Body of pancreas (tissue), 4 donors: ENCODE measurements around the gene PYM1. TPM values are rescaled to one million over a fixed set of nuclear protein-coding genes. Genes with fewer than 3 reads are reported as not detected.

Source experiments
- ATAC-seq: fragments of 150-250 bp; one replicate; pipeline ENCODE4 v1.9.1; 2016
- DNase-seq, 4 donors: peaks; one replicate each; pipeline ENCODE4 v3.0.0-alpha.2; 2019
- H3K27ac ChIP-seq, 4 donors: fragments of 200-600 bp; sonication (generic); 1 replicate in 3 of 4; 2 replicates in 1 of 4; pipeline versions ENCODE4 v1.5.1 to v1.6.1; 2016 to 2019; ENCODE audit warnings: mild to moderate bottlenecking in 1 of 4, mixed read lengths in 1 of 4, moderate library complexity in 1 of 4
- H3K27me3 ChIP-seq, 2 donors: fragments of 200-600 bp; sonication (generic); one replicate each; pipeline ENCODE4 v1.6.0; 2016; ENCODE audit warnings: mild to moderate bottlenecking in 1 of 2
- H3K36me3 ChIP-seq, 2 donors: fragments of 200-600 bp; sonication (generic); replicated peaks in 1 of 2; 2 replicates each; pipeline ENCODE4 v1.5.1; 2016; ENCODE audit warnings: low read depth in 2 of 2; ENCODE audit not compliant: insufficient read depth in 1 of 2
- H3K4me1 ChIP-seq: fragments of 200-600 bp; sonication (generic); one replicate; pipeline ENCODE4 v1.6.0; 2016
- H3K4me3 ChIP-seq, 2 donors: fragments of 200-600 bp; sonication (generic); 1 replicate in 1 of 2; 2 replicates in 1 of 2; pipeline ENCODE4 v1.5.1; 2016 to 2019
- H3K9me3 ChIP-seq, 3 donors: fragments of 200-600 bp; sonication (generic); 1 replicate in 2 of 3; 2 replicates in 1 of 3; pipeline ENCODE4 v1.5.1; 2016
- CTCF ChIP-seq, 7 experiments: fragments of 450-650 bp in 4 of 7; fragments of 200-600 bp in 3 of 7; sonication (generic) in 3 of 7; IDR thresholded peaks; one replicate each; pipeline ENCODE4 v1.5.1; 2016 to 2019; ENCODE audit warnings: antibody characterized with exemption in 7 of 7
- POLR2A ChIP-seq, 3 donors: fragments of 450-650 bp; IDR thresholded peaks; one replicate each; pipeline ENCODE4 v1.6.1; 2016; ENCODE audit warnings: antibody characterized with exemption in 3 of 3, mild to moderate bottlenecking in 2 of 3
- WGBS, 2 donors: methylation state at CpG; one replicate each; pipeline ENCODE4 v1.1.5; 2017; 5-methylcytosine and 5-hydroxymethylcytosine counted together
- intact Hi-C: fragments of 100-400 bp; cut with DNase I; formaldehyde crosslinking; loops from one replicate; pipeline ENCODE4 v1.15.1; 2023
- total RNA-seq, 2 donors: library from RNA; depleted of rRNA; stranded (reverse); fragments of >200 nt; gene quantifications; one replicate each; pipeline ENCODE4 v1.1.0, GENCODE V29; 2016

The PYM1 gene
- total RNA-seq, 2 donors from 2014 or later, result 21.5 to 26.0 TPM

DNA sequence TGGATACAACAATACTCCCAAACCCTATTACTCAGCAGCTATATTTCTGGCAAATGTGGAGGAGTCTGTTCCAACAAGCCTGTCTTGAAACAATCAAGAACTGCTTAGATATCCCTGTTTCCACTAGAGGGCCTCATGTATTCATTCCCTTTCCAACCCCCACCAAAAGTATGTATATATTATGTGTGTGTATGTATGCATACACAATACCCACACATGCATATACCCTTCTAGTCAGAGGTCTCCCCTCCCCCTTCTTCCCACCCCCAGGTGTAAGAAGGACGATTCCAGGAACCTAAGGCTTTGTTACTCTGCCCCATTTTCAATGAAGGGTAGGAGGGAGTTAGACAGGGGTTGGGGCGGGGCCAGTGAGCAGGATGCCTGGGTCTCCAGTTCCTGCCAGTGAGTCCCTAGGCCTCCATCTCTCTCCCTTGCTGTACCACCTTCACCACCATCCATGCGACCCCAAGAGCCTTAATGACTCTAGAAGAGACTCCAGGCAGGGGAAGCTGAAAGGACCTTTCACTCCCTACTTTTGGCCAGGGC is 3.1 kb upstream of the PYM1 start, which contains the start of gene DGKA:
DGKA (plus strand) TSS at position 392 of the 546 bp plus-strand sequence. CDS start 5,342 bp downstream, outside the sequence.
- DNase-seq, result peak in 3 of 4 donors; percentile 33 to 45 (median 36)
- no peaks in the 10 kb centered on the region for H3K27me3 ChIP-seq
- 41 to 43% methylated on average over 3 of the region's 3 CpGs for WGBS, 2 donors
- ATAC-seq, result peak; percentile 18
- peaks cover 48% of the 10 kb centered on the region for H3K4me1 ChIP-seq
- H3K4me3 ChIP-seq, result peak within 1 kb of the TSS; percentile 68 to 75
- TF ChIP-seq POLR2A (IDR thresholded peaks at IDR 0.05), result no peak
- peak; percentile 26 to 62 (median 52) for TF ChIP-seq CTCF (IDR thresholded peaks at IDR 0.05)
- H3K9me3 ChIP-seq, result no peaks in the 10 kb centered on the region
- H3K36me3 ChIP-seq, result no peaks in the 10 kb centered on the region
- intact Hi-C loops, result no loop called here
- peak within 1 kb of the TSS; percentile 52 to 97 (median 69) for H3K27ac ChIP-seq

DNA sequence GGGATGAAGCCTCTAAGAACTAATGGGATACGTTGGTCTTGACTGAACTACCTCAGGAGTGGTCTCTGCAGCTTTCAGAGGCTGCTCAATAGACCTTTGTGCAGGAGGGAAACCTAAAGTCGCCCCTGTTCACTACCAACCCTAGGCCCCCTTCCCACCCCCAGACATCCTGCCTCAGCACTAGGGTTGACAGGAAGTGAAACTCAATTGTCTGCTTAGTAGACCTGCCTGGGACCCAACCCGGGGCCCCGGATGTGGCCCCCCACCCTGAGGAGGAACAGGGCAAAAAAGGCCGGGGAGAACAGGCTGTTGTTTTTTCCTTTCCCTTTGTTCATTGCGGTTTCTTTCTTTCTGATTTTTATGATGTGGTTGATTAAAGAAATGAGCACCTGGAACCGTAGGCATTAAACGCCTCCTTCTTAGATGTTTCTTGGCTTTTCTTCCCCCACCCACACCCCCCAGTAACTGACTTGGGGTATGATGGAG is 1.7 kb upstream of the PYM1 start:
- Histone ChIP-seq H3K36me3 (no peaks in the 10 kb centered on the region), H3K9me3 (no peaks in the 10 kb centered on the region), H3K27me3 (no peaks in the 10 kb centered on the region), H3K4me1 (peaks cover 58% of the 10 kb centered on the region), H3K4me3 (no peak overlapping the region), H3K27ac (peak overlapping the region in 2 of 4 donors; percentile 67 to 97)
- no peak for ATAC-seq
- no peak for TF ChIP-seq POLR2A (IDR thresholded peaks at IDR 0.05)
- no peak for TF ChIP-seq CTCF (IDR thresholded peaks at IDR 0.05)
- WGBS, 2 donors, result 53 to 72% methylated on average over 8 of the region's 8 CpGs
- DNase-seq, result peak in 2 of 4 donors; percentile 11 to 22
- intact Hi-C loops, result no loop called here

GRCh38 chr12:55926738-55927587 is 731 bp downstream of the PYM1 start:
- Histone ChIP-seq H3K9me3 (no peaks in the 10 kb centered on the region), H3K27ac (peak overlapping the region; percentile 94 to 97 (median 95)), H3K36me3 (peaks cover 0 to 3% of the 10 kb centered on the region in 2 donors), H3K4me3 (peak overlapping the region; percentile 75 to 85), H3K4me1 (peaks cover 42% of the 10 kb centered on the region), H3K27me3 (no peaks in the 10 kb centered on the region)
- peak; percentile 85 to 90 (median 88) for DNase-seq
- peak in 2 of 3 donors; percentile 24 for TF ChIP-seq POLR2A (IDR thresholded peaks at IDR 0.05)
- peak; percentile 40 to 79 (median 43) for TF ChIP-seq CTCF (IDR thresholded peaks at IDR 0.05)
- peak; percentile 80 for ATAC-seq
- intact Hi-C loops, result no loop called here
- 0% methylated on average over 21 to 42 of the region's 42 CpGs for WGBS, 2 donors

- H3K4me3 ChIP-seq, result peak overlapping the region; percentile 75 to 85
- WGBS, 2 donors, result 6 to 8% methylated on average over 10 of the region's 10 CpGs
- H3K27ac ChIP-seq, result peak overlapping the region in 3 of 4 donors; percentile 94 to 97 (median 96)
- TF ChIP-seq POLR2A (IDR thresholded peaks at IDR 0.05) (no peak), CTCF (IDR thresholded peaks at IDR 0.05) (no peak)
- no peak for ATAC-seq
- intact Hi-C loops, result no loop called here
- H3K4me1 ChIP-seq, result peaks cover 37% of the 10 kb centered on the region
- H3K27me3 ChIP-seq, result no peaks in the 10 kb centered on the region
- no peaks in the 10 kb centered on the region for H3K9me3 ChIP-seq
- H3K36me3 ChIP-seq, result peaks cover 0 to 3% of the 10 kb centered on the region in 2 donors
- DNase-seq, result no peak
Measured at GRCh38 chr12:55925870-55926737, 1.6 kb downstream of the PYM1 start.
